ENCODE results near the gene SEPHS1.
A peak's percentile ranks its signal among the peaks of the same experiment; 100 is the strongest.

SEPHS1 gene

DNA sequence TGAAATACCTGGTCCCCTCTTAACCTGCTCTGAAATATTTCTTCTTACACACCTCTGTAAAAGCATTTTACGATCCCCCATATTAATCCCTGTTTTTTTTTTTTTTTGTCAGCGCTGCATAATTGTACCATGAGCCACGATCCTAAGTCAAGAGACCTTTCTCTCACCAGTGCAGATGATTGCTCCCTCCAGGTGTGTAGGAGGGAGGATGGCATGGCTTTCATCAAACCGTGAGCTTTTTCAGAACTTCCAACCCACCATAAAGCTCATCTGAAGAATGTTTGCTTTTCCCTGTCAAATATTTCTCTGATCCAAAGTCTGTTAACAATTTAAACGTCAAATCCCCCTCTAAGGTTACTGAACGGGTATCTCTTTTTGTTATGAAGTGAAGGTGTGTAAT lies 28.2 kb upstream of the SEPHS1 start:
- no peaks in the 10 kb centered on the region for H3K4me1 ChIP-seq (ENCODE audit: insufficient read depth, poor library complexity, severe bottlenecking)
- TF ChIP-seq, protein P1, sequence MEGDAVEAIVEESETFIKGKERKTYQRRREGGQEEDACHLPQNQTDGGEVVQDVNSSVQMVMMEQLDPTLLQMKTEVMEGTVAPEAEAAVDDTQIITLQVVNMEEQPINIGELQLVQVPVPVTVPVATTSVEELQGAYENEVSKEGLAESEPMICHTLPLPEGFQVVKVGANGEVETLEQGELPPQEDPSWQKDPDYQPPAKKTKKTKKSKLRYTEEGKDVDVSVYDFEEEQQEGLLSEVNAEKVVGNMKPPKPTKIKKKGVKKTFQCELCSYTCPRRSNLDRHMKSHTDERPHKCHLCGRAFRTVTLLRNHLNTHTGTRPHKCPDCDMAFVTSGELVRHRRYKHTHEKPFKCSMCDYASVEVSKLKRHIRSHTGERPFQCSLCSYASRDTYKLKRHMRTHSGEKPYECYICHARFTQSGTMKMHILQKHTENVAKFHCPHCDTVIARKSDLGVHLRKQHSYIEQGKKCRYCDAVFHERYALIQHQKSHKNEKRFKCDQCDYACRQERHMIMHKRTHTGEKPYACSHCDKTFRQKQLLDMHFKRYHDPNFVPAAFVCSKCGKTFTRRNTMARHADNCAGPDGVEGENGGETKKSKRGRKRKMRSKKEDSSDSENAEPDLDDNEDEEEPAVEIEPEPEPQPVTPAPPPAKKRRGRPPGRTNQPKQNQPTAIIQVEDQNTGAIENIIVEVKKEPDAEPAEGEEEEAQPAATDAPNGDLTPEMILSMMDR (IDR thresholded peaks at IDR 0.05; ENCODE audit: poor library complexity, severe bottlenecking): no peak
- H3K9me3 ChIP-seq (ENCODE audit: severe bottlenecking): no peaks in the 10 kb centered on the region
- H3K27me3 ChIP-seq (ENCODE audit: insufficient read depth, poor library complexity, severe bottlenecking): no peaks in the 10 kb centered on the region
- no peak for ATAC-seq (ENCODE audit: low read depth)
- no peak overlapping the region for H3K27ac ChIP-seq (ENCODE audit: poor library complexity, severe bottlenecking)
- no peak for DNase-seq (ENCODE audit: low spot score)
- H3K4me3 ChIP-seq (ENCODE audit: severe bottlenecking): no peak overlapping the region
- H3K36me3 ChIP-seq (ENCODE audit: low read depth): no peaks in the 10 kb centered on the region

DNA sequence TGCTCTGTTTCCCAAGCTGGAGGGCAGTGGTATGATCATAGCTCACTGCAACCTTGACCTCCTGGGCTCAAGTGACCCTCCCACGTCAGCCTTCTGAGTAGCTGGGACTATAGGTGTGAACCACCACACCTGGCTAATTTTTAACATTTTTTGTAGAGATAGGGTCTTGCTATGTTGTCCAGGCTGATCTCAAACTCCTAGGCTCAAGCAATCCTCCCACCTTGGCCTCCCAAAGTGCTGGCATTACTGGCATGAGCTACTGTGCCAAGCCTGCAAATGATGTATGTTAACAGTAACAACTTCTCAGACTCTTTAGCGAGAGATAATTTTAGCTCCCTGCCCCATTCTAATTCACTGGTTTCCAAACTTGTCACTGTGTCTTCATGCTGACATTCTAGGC lies 27.7 kb upstream of the SEPHS1 start:
- no peaks in the 10 kb centered on the region for H3K27me3 ChIP-seq (ENCODE audit: insufficient read depth, poor library complexity, severe bottlenecking)
- TF ChIP-seq, protein P1 (IDR thresholded peaks at IDR 0.05; ENCODE audit: poor library complexity, severe bottlenecking): no peak
- no peak overlapping the region for H3K4me3 ChIP-seq (ENCODE audit: severe bottlenecking)
- DNase-seq (ENCODE audit: low spot score) (no peak), ATAC-seq (ENCODE audit: low read depth) (no peak)
- no peaks in the 10 kb centered on the region for H3K36me3 ChIP-seq (ENCODE audit: low read depth)
- H3K9me3 ChIP-seq (ENCODE audit: severe bottlenecking): no peaks in the 10 kb centered on the region
- no peak overlapping the region for H3K27ac ChIP-seq (ENCODE audit: poor library complexity, severe bottlenecking)
- H3K4me1 ChIP-seq (ENCODE audit: insufficient read depth, poor library complexity, severe bottlenecking): no peaks in the 10 kb centered on the region

DNA sequence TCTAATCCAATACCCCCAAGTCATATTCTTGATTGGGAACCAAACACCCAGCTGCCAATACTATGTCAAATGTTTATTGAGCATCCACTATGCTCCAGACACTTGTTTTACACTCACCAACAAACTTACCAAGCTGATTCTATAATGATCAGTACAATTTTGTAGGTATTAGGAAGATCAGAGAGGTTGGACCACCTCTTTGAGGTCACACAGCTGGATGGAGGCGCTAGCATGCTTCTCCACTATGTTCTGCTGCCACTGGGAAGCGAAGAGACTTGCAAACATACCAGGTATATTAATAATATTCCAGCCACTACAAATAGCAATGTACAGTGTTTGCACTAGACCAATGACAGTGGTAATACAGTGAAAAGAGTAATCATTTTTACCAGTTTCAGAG lies 25.6 kb upstream of the SEPHS1 start:
- DNase-seq (ENCODE audit: low spot score) (no peak), ATAC-seq (ENCODE audit: low read depth) (no peak)
- no peaks in the 10 kb centered on the region for H3K27me3 ChIP-seq (ENCODE audit: insufficient read depth, poor library complexity, severe bottlenecking)
- H3K9me3 ChIP-seq (ENCODE audit: severe bottlenecking): no peaks in the 10 kb centered on the region
- no peaks in the 10 kb centered on the region for H3K4me1 ChIP-seq (ENCODE audit: insufficient read depth, poor library complexity, severe bottlenecking)
- TF ChIP-seq, protein P1 (IDR thresholded peaks at IDR 0.05; ENCODE audit: poor library complexity, severe bottlenecking): no peak
- no peak overlapping the region for H3K27ac ChIP-seq (ENCODE audit: poor library complexity, severe bottlenecking)
- H3K4me3 ChIP-seq (ENCODE audit: severe bottlenecking): no peak overlapping the region
- H3K36me3 ChIP-seq (ENCODE audit: low read depth): no peaks in the 10 kb centered on the region

DNA sequence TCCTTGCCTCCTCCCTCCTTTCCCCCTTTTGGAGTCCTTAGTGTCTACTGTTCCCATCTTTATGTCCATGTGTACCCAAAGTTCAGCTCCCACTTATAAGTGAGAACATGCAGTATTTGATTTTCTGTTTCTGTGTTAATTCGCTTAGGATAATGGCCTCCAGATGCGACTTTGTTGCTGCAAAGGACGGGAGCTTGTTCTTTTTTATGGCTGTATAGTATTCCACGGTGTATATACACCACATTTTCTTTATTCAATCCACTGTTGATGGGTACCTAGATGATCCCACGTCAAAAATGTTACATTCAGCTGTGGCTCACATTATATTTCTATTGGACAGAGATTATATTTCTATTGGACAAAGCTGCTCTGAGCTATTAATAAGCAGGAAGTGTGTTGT lies 24.4 kb upstream of the SEPHS1 start:
- Histone ChIP-seq H3K27ac (ENCODE audit: poor library complexity, severe bottlenecking) (no peak overlapping the region), H3K4me3 (ENCODE audit: severe bottlenecking) (no peak overlapping the region), H3K9me3 (ENCODE audit: severe bottlenecking) (no peaks in the 10 kb centered on the region), H3K27me3 (ENCODE audit: insufficient read depth, poor library complexity, severe bottlenecking) (no peaks in the 10 kb centered on the region), H3K36me3 (ENCODE audit: low read depth) (no peaks in the 10 kb centered on the region), H3K4me1 (ENCODE audit: insufficient read depth, poor library complexity, severe bottlenecking) (no peaks in the 10 kb centered on the region)
- TF ChIP-seq, protein P1 (IDR thresholded peaks at IDR 0.05; ENCODE audit: poor library complexity, severe bottlenecking): no peak
- ATAC-seq (ENCODE audit: low read depth): no peak
- no peak for DNase-seq (ENCODE audit: low spot score)

DNA sequence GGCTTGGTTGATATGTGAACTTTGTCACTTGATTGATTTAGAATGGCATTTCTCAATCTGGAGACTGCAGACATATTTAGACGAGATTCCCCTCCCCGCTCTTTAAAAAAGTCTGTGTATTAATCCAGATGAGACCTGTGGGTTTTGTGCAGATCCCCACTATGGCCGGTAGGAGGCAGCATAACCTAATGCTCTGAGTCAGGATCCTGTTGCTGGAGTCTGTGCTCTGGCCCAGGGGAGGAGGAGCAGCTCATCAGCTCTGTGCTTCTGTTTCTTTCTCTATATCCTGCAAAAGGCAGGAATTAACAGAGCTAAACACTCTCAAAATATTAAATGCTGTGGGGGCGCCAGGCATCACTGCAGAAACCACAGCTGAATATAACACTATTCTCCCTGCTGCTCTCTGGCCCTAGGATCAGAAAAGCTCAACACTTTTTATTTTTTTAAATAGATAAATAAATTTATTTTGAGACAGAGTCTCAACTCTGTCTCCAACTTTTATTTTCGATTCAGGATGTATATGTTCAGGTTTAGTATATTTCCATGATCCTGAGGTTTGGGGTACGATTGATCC lies 23.9 kb upstream of the SEPHS1 start:
- H3K9me3 ChIP-seq (ENCODE audit: severe bottlenecking): no peaks in the 10 kb centered on the region
- DNase-seq (ENCODE audit: low spot score): no peak
- ATAC-seq (ENCODE audit: low read depth): peak; percentile 98
- no peak overlapping the region for H3K27ac ChIP-seq (ENCODE audit: poor library complexity, severe bottlenecking)
- TF ChIP-seq, protein P1 (IDR thresholded peaks at IDR 0.05; ENCODE audit: poor library complexity, severe bottlenecking): peak; percentile 96
- H3K36me3 ChIP-seq (ENCODE audit: low read depth): no peaks in the 10 kb centered on the region
- no peaks in the 10 kb centered on the region for H3K27me3 ChIP-seq (ENCODE audit: insufficient read depth, poor library complexity, severe bottlenecking)
- no peak overlapping the region for H3K4me3 ChIP-seq (ENCODE audit: severe bottlenecking)
- no peaks in the 10 kb centered on the region for H3K4me1 ChIP-seq (ENCODE audit: insufficient read depth, poor library complexity, severe bottlenecking)

Measured in RWPE2 (cell line).